Glutamatergic neuron (in vitro differentiated cells): ENCODE measurements around the gene ABCF2. TPM values are rescaled to one million over a fixed set of nuclear protein-coding genes. Genes with fewer than 3 reads are reported as not detected.

Experiments used
- DNase-seq: peaks from one replicate; pipeline ENCODE4 v3.0.0; 2022
- H3K27ac Mint-ChIP-seq: one replicate; pipeline ENCODE4 v1.8.0; 2020; ENCODE audit warnings: mild to moderate bottlenecking, mixed read lengths, inconsistent platforms; ENCODE audit not compliant: unreplicated experiment
- H3K27me3 Mint-ChIP-seq: one replicate; pipeline ENCODE4 v1.8.0; 2020; ENCODE audit warnings: mild to moderate bottlenecking, moderate library complexity, mixed read lengths, inconsistent platforms; ENCODE audit not compliant: unreplicated experiment
- H3K36me3 Mint-ChIP-seq: one replicate; pipeline ENCODE4 v1.8.0; 2020; ENCODE audit warnings: mild to moderate bottlenecking, mixed read lengths, inconsistent platforms; ENCODE audit not compliant: unreplicated experiment
- H3K4me1 Mint-ChIP-seq: one replicate; pipeline ENCODE4 v1.8.0; 2020; ENCODE audit warnings: mild to moderate bottlenecking, low read depth, mixed read lengths, inconsistent platforms; ENCODE audit not compliant: unreplicated experiment
- H3K4me3 Mint-ChIP-seq: one replicate; pipeline ENCODE4 v1.8.0; 2020; ENCODE audit warnings: mild to moderate bottlenecking, mixed read lengths, inconsistent platforms; ENCODE audit not compliant: unreplicated experiment
- H3K9me3 Mint-ChIP-seq: one replicate; pipeline ENCODE4 v1.8.0; 2020; ENCODE audit warnings: mild to moderate bottlenecking, moderate library complexity, mixed read lengths, inconsistent platforms; ENCODE audit not compliant: unreplicated experiment
- CTCF ChIP-seq: fragments of 200-600 bp; sonication (generic); IDR thresholded peaks from one replicate; pipeline ENCODE4 v1.5.0; 2021; ENCODE audit not compliant: partially characterized antibody, unreplicated experiment
- total RNA-seq: library from RNA; stranded (reverse); fragmentation: NEBNext Ultra II Directional; extraction: Animal tissue kit (Norgen Biotek cat#: 25700); gene quantifications from one replicate; pipeline ENCODE4 v1.2.1, GENCODE V29; 2021; ENCODE audit not compliant: unreplicated experiment

The ABCF2 gene
- total RNA-seq, 1 donor from 2014 or later, result 39.1 TPM

GRCh38 chr7:151239837-151240459 is 12.9 kb upstream of the ABCF2 start:
- Mint-ChIP-seq H3K27me3 (peaks cover 4% of the 10 kb centered on the region), H3K4me3 (no peak overlapping the region), H3K9me3 (peaks cover 4% of the 10 kb centered on the region), H3K36me3 (no peaks in the 10 kb centered on the region), H3K4me1 (peaks cover 14% of the 10 kb centered on the region), H3K27ac (no peak overlapping the region)
- no peak for TF ChIP-seq CTCF
- DNase-seq, result no peak

GRCh38 chr7:151238924-151239836 is 12.2 kb upstream of the ABCF2 start:
- Mint-ChIP-seq H3K4me1 (peaks cover 11% of the 10 kb centered on the region), H3K4me3 (no peak overlapping the region), H3K27me3 (no peaks in the 10 kb centered on the region), H3K9me3 (peaks cover 4% of the 10 kb centered on the region), H3K27ac (no peak overlapping the region), H3K36me3 (no peaks in the 10 kb centered on the region)
- no peak for DNase-seq
- no peak for TF ChIP-seq CTCF

- H3K9me3 Mint-ChIP-seq, result peaks cover 7% of the 10 kb centered on the region
- H3K4me3 Mint-ChIP-seq, result no peak overlapping the region
- no peaks in the 10 kb centered on the region for H3K27me3 Mint-ChIP-seq
- no peak overlapping the region for H3K27ac Mint-ChIP-seq
- no peaks in the 10 kb centered on the region for H3K36me3 Mint-ChIP-seq
- peaks cover 8% of the 10 kb centered on the region for H3K4me1 Mint-ChIP-seq
- no peak for DNase-seq
- TF ChIP-seq CTCF, result no peak
Observed at GRCh38 chr7:151238190-151238810, 11.3 kb upstream of the ABCF2 start.

GRCh38 chr7:151237244-151238189 is 10.5 kb upstream of the ABCF2 start:
- no peak for DNase-seq
- no peak overlapping the region for H3K4me3 Mint-ChIP-seq
- H3K27ac Mint-ChIP-seq, result no peak overlapping the region
- no peaks in the 10 kb centered on the region for H3K36me3 Mint-ChIP-seq
- peaks cover 3% of the 10 kb centered on the region for H3K4me1 Mint-ChIP-seq
- peaks cover 7% of the 10 kb centered on the region for H3K9me3 Mint-ChIP-seq
- no peak for TF ChIP-seq CTCF
- H3K27me3 Mint-ChIP-seq, result peaks cover 3% of the 10 kb centered on the region
